Esophagus squamous epithelium (tissue), 4 donors: ENCODE measurements around the gene DNAH9.

Experiments used
- CTCF ChIP-seq, 6 experiments: fragments of 450-650 bp in 4 of 6; fragments of 200-600 bp in 2 of 6; sonication (generic) in 2 of 6; IDR thresholded peaks; one replicate each; pipeline ENCODE4 v1.5.1; 2016 to 2019; ENCODE audit warnings: antibody characterized with exemption in 6 of 6, mild to moderate bottlenecking in 4 of 6, moderate library complexity in 4 of 6
- POLR2A ChIP-seq, 4 donors: fragments of 450-650 bp; IDR thresholded peaks; one replicate each; pipeline ENCODE4 v1.6.1; 2017; ENCODE audit warnings: antibody characterized with exemption in 4 of 4, mild to moderate bottlenecking in 4 of 4, moderate library complexity in 3 of 4

GRCh38 chr17:11553135-11553534 lies 45.1 kb upstream of the DNAH9 start:
- no peak for TF ChIP-seq POLR2A (IDR thresholded peaks at IDR 0.05)
- TF ChIP-seq CTCF (IDR thresholded peaks at IDR 0.05): no peak
